SK-N-SH (cell line): ENCODE measurements around the gene FNDC3B. TPM values are rescaled to one million over a fixed set of nuclear protein-coding genes. Genes with fewer than 3 reads are reported as not detected.

Experiments used
- CTCF ChIA-PET: fragments of 300-600, 350-600 bp; formaldehyde crosslinking; extraction: SDS; loops from one replicate; lab custom pipeline; 2021; lab: Yijun Ruan, JAX
- POLR2A ChIA-PET: fragments of 350-600 bp; sonication (Branson Sonifier 250); formaldehyde crosslinking; extraction: SDS; loops from one replicate; lab custom pipeline; 2020; ENCODE audit warnings: antibody characterized with exemption, inconsistent platforms; lab: Yijun Ruan, JAX
- DNase-seq: peaks from one replicate; pipeline ENCODE4 v3.0.0; 2012
- H2AFZ ChIP-seq: fragments of 200-600 bp; sonication (generic); 2 replicates; pipeline ENCODE4 v1.8.1; 2016; ENCODE audit warnings: antibody characterized with exemption, mild to moderate bottlenecking, low read depth
- H3F3A ChIP-seq: fragments of 200-600 bp; sonication (generic); replicated peaks from 2 replicates; pipeline ENCODE3; 2016; ENCODE audit warnings: antibody characterized with exemption, mild to moderate bottlenecking; ENCODE audit not compliant: insufficient read depth
- H3K27ac ChIP-seq, 2 experiments: fragments of 200-500 bp in 1 of 2; fragments of 200-600 bp in 1 of 2; sonication (Bioruptor generic) in 1 of 2; sonication (generic), shearing (Covaris generic) in 1 of 2; 2 replicates each; pipeline versions ENCODE4 v1.5.1 to v1.6.1; 2014 to 2016; ENCODE audit warnings: low read depth in 2 of 2, inconsistent platforms in 1 of 2, low read length in 1 of 2, mild to moderate bottlenecking in 1 of 2, mixed read lengths in 1 of 2
- H3K27me3 ChIP-seq: fragments of 200-600 bp; sonication (generic), shearing (Covaris generic); 2 replicates; pipeline ENCODE4 v1.6.1; 2016; ENCODE audit warnings: mixed run types; ENCODE audit not compliant: insufficient read depth
- H3K36me3 ChIP-seq, 2 experiments: fragments of 200-500 bp in 1 of 2; fragments of 200-600 bp in 1 of 2; sonication (Bioruptor generic) in 1 of 2; sonication (generic) in 1 of 2; replicated peaks in 1 of 2; 2 replicates each; pipeline versions ENCODE3 to v1.5.1; 2014 to 2016; ENCODE audit warnings: low read length in 1 of 2, mild to moderate bottlenecking in 1 of 2; ENCODE audit not compliant: insufficient read depth in 2 of 2, control insufficient read depth in 1 of 2
- H3K4me1 ChIP-seq, 2 experiments: fragments of 200-500 bp in 1 of 2; fragments of 200-600 bp in 1 of 2; sonication (Bioruptor generic) in 1 of 2; sonication (generic), shearing (Covaris generic) in 1 of 2; 2 replicates each; pipeline versions ENCODE4 v1.5.1 to v1.6.1; 2014 to 2016; ENCODE audit warnings: low read depth in 1 of 2, low read length in 1 of 2, mixed run types in 1 of 2; ENCODE audit not compliant: insufficient read depth in 2 of 2, control insufficient read depth in 1 of 2
- H3K4me2 ChIP-seq: fragments of 200-600 bp; sonication (generic), shearing (Covaris generic); 2 replicates; pipeline ENCODE4 v1.6.1; 2017; ENCODE audit warnings: mixed run types
- H3K4me3 ChIP-seq, 2 experiments: fragments of 200-500 bp in 1 of 2; fragments of 200-600 bp in 1 of 2; sonication (Bioruptor generic) in 1 of 2; sonication (generic), shearing (Covaris generic) in 1 of 2; 2 replicates each; pipeline versions ENCODE4 v1.5.1 to v1.8.1; 2014 to 2016; ENCODE audit warnings: low read depth in 2 of 2, inconsistent platforms in 1 of 2, low read length in 1 of 2, mild to moderate bottlenecking in 1 of 2, mixed read lengths in 1 of 2, moderate library complexity in 1 of 2
- H3K79me2 ChIP-seq: fragments of 200-600 bp; sonication (generic); 2 replicates; pipeline ENCODE4 v1.8.1; 2017; ENCODE audit warnings: mild to moderate bottlenecking; ENCODE audit not compliant: insufficient read depth
- H3K9ac ChIP-seq: fragments of 200-600 bp; sonication (generic); 2 replicates; pipeline ENCODE4 v1.6.1; 2017; ENCODE audit warnings: mixed run types
- H3K9me2 ChIP-seq: fragments of 200-600 bp; sonication (generic); 2 replicates; pipeline ENCODE4 v1.6.1; 2017; ENCODE audit warnings: mixed run types
- H3K9me3 ChIP-seq: fragments of 200-600 bp; sonication (generic); 2 replicates; pipeline ENCODE4 v1.6.1; 2017; ENCODE audit warnings: mixed run types, mild to moderate bottlenecking, moderate library complexity
- H4K20me1 ChIP-seq: fragments of 200-600 bp; sonication (generic); 2 replicates; pipeline ENCODE4 v1.6.1; 2017; ENCODE audit warnings: mild to moderate bottlenecking, mixed run types; ENCODE audit not compliant: insufficient read depth
- ELF1 ChIP-seq: IDR thresholded peaks from 2 replicates; pipeline ENCODE4 v1.4.0; 2012
- FOSL2 ChIP-seq: IDR thresholded peaks from 2 replicates; pipeline ENCODE4 v1.4.0; 2012; ENCODE audit warnings: low read depth, mild to moderate bottlenecking, moderate library complexity, borderline replicate concordance
- FOXM1 ChIP-seq: IDR thresholded peaks from 2 replicates; pipeline ENCODE4 v1.4.0; 2012; ENCODE audit warnings: low read depth, mild to moderate bottlenecking
- JUND ChIP-seq: IDR thresholded peaks from 2 replicates; pipeline ENCODE4 v1.4.0; 2012
- NRF1 ChIP-seq: IDR thresholded peaks from 2 replicates; pipeline ENCODE4 v1.6.1; 2012; ENCODE audit warnings: low read depth, mild to moderate bottlenecking, low read length
- POLR2AphosphoS5 ChIP-seq: IDR thresholded peaks from 2 replicates; pipeline ENCODE4 v1.6.1; 2012; ENCODE audit warnings: low read depth, low read length
- SIN3A ChIP-seq: IDR thresholded peaks from 2 replicates; pipeline ENCODE4 v1.6.1; 2012; ENCODE audit warnings: low read depth, mild to moderate bottlenecking, low read length, moderate library complexity, borderline replicate concordance
- TCF12 ChIP-seq: IDR thresholded peaks from 2 replicates; pipeline ENCODE4 v1.4.0; 2012
- TEAD4 ChIP-seq: IDR thresholded peaks from 2 replicates; pipeline ENCODE4 v1.4.0; 2012; ENCODE audit warnings: mild to moderate bottlenecking, borderline replicate concordance; ENCODE audit not compliant: insufficient read depth
- YY1 ChIP-seq: IDR thresholded peaks from 2 replicates; pipeline ENCODE4 v1.4.0; 2012; ENCODE audit warnings: low read depth, mild to moderate bottlenecking
- WGBS: methylation state at CpG from one replicate; pipeline ENCODE4 v1.1.6; 2017; ENCODE audit warnings: low lambda C conversion rate; 5-methylcytosine and 5-hydroxymethylcytosine counted together
- polyA plus RNA-seq, 3 experiments: library from polyadenylated mRNA; depleted of rRNA; stranded (reverse); fragments of >200 nt; gene quantifications; 2 replicates each; pipeline ENCODE4 v1.2.3, GENCODE V29; 2012
- TF ChIP-seq, protein P1 (sequence below): fragments of 150-350 bp; IDR thresholded peaks from 2 replicates; pipeline ENCODE4 v1.6.1; 2016; ENCODE audit warnings: mild to moderate bottlenecking, low read depth, low read length
- TF ChIP-seq, protein P2 (sequence below): IDR thresholded peaks from 2 replicates; pipeline ENCODE4 v1.6.1; 2012; ENCODE audit warnings: mild to moderate bottlenecking, low read depth, low read length, moderate library complexity
- TF ChIP-seq, protein P3 (sequence below): IDR thresholded peaks from 2 replicates; pipeline ENCODE4 v1.4.0; 2012; ENCODE audit warnings: low read depth, borderline replicate concordance
- TF ChIP-seq, protein P4 (sequence below): IDR thresholded peaks from 2 replicates; pipeline ENCODE4; 2012

FNDC3B gene
- polyA plus RNA-seq, 1 of the 3 experiments (the other 2 are of a cell fraction): 10.4 TPM

DNA sequence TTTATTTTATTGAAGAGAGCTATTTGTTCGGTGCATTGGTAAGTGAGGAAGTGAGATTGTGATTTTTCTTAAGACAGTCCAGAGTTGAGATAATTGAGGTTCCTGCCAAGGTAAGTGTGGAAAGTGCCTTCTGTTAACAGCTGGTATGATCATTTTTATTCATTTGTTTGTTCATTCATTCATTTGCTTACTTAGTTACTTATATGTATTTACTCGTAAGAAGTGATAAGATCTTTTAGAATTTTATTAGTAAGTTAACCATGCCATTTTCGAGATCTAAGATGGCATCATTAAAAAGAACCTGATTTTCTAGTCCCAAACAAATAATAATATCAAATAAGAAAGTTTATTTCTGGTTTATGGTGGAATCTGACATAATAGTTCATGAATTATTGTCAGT is 258.9 kb downstream of the FNDC3B start:
- no peak overlapping the region for H3K9ac ChIP-seq
- no peak overlapping the region for H3K4me3 ChIP-seq
- TF ChIP-seq JUND (no peak), YY1 (no peak), NRF1 (no peak), POLR2AphosphoS5 (no peak), TEAD4 (no peak), SIN3A (no peak), ELF1 (no peak), FOSL2 (no peak), TCF12 (no peak), FOXM1 (no peak)
- TF ChIP-seq, protein P1, sequence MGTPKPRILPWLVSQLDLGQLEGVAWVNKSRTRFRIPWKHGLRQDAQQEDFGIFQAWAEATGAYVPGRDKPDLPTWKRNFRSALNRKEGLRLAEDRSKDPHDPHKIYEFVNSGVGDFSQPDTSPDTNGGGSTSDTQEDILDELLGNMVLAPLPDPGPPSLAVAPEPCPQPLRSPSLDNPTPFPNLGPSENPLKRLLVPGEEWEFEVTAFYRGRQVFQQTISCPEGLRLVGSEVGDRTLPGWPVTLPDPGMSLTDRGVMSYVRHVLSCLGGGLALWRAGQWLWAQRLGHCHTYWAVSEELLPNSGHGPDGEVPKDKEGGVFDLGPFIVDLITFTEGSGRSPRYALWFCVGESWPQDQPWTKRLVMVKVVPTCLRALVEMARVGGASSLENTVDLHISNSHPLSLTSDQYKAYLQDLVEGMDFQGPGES: no peak
- TF ChIP-seq, protein P2, sequence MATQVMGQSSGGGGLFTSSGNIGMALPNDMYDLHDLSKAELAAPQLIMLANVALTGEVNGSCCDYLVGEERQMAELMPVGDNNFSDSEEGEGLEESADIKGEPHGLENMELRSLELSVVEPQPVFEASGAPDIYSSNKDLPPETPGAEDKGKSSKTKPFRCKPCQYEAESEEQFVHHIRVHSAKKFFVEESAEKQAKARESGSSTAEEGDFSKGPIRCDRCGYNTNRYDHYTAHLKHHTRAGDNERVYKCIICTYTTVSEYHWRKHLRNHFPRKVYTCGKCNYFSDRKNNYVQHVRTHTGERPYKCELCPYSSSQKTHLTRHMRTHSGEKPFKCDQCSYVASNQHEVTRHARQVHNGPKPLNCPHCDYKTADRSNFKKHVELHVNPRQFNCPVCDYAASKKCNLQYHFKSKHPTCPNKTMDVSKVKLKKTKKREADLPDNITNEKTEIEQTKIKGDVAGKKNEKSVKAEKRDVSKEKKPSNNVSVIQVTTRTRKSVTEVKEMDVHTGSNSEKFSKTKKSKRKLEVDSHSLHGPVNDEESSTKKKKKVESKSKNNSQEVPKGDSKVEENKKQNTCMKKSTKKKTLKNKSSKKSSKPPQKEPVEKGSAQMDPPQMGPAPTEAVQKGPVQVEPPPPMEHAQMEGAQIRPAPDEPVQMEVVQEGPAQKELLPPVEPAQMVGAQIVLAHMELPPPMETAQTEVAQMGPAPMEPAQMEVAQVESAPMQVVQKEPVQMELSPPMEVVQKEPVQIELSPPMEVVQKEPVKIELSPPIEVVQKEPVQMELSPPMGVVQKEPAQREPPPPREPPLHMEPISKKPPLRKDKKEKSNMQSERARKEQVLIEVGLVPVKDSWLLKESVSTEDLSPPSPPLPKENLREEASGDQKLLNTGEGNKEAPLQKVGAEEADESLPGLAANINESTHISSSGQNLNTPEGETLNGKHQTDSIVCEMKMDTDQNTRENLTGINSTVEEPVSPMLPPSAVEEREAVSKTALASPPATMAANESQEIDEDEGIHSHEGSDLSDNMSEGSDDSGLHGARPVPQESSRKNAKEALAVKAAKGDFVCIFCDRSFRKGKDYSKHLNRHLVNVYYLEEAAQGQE: no peak
- TF ChIP-seq, protein P3, sequence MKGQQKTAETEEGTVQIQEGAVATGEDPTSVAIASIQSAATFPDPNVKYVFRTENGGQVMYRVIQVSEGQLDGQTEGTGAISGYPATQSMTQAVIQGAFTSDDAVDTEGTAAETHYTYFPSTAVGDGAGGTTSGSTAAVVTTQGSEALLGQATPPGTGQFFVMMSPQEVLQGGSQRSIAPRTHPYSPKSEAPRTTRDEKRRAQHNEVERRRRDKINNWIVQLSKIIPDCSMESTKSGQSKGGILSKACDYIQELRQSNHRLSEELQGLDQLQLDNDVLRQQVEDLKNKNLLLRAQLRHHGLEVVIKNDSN: no peak
- TF ChIP-seq, protein P4, sequence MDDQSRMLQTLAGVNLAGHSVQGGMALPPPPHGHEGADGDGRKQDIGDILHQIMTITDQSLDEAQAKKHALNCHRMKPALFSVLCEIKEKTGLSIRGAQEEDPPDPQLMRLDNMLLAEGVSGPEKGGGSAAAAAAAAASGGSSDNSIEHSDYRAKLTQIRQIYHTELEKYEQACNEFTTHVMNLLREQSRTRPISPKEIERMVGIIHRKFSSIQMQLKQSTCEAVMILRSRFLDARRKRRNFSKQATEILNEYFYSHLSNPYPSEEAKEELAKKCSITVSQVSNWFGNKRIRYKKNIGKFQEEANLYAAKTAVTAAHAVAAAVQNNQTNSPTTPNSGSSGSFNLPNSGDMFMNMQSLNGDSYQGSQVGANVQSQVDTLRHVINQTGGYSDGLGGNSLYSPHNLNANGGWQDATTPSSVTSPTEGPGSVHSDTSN: no peak
- ChIA-PET CTCF (no interaction called here), POLR2A (no interaction called here)
- H3K4me2 ChIP-seq: no peak overlapping the region
- H4K20me1 ChIP-seq: no peaks in the 10 kb centered on the region
- no peak overlapping the region for H2AFZ ChIP-seq
- no peaks in the 10 kb centered on the region for H3F3A ChIP-seq
- H3K9me2 ChIP-seq: no peaks in the 10 kb centered on the region
- WGBS: 98% methylated on average over 3 of the region's 3 CpGs
- DNase-seq: no peak
- no peaks in the 10 kb centered on the region for H3K27me3 ChIP-seq
- H3K79me2 ChIP-seq: peaks cover 26% of the 10 kb centered on the region; the same call in 1 of the 2 replicates
- no peak overlapping the region for H3K27ac ChIP-seq
- H3K9me3 ChIP-seq: no peaks in the 10 kb centered on the region
- peaks cover 0 to 10% of the 10 kb centered on the region in 2 experiments; a peak in 2 of 4 replicates for H3K4me1 ChIP-seq
- H3K36me3 ChIP-seq: peaks cover 56 to 68% of the 10 kb centered on the region in 2 experiments
